ENCODE data around the gene LTBP1. TPM values are rescaled to one million over a fixed set of nuclear protein-coding genes. Genes with fewer than 3 reads are reported as not detected.

LTBP1 gene
- total RNA-seq, 4 donors from 2014 or later = 3.8 to 20.8 (median 11.3) TPM

GRCh38 chr2:33442528-33443079 is 495.9 kb downstream of the LTBP1 start:
- no peak for DNase-seq (ENCODE audit: low spot score in 2 of 2)
- TF ChIP-seq CTCF (IDR thresholded peaks at IDR 0.05) (no peak), POLR2A (IDR thresholded peaks at IDR 0.05) (no peak)
- intact Hi-C loops (cut with DNase I; ENCODE audit: low total_unique reads) = no loop called here
- no peak overlapping the region for H3K4me3 ChIP-seq (ENCODE audit: low read depth, poor library complexity, severe bottlenecking)
- WGBS, 2 donors = 45 to 48% methylated on average over 6 of the region's 6 CpGs

- WGBS, 2 donors = 72 to 75% methylated on average over 3 of the region's 3 CpGs
Measured at GRCh38 chr2:33443274-33443829, 496.6 kb downstream of the LTBP1 start.

GRCh38 chr2:33444967-33445366 is 498.2 kb downstream of the LTBP1 start:
- intact Hi-C loops (cut with DNase I; ENCODE audit: low total_unique reads) = no loop called here
- no peak for DNase-seq (ENCODE audit: low spot score in 2 of 2)
- no peak overlapping the region for H3K4me3 ChIP-seq (ENCODE audit: low read depth, poor library complexity, severe bottlenecking)
- WGBS, 2 donors = 54 to 56% methylated on average over 2 of the region's 2 CpGs
- TF ChIP-seq CTCF (IDR thresholded peaks at IDR 0.05) (no peak), POLR2A (IDR thresholded peaks at IDR 0.05) (no peak)

More at GRCh38 chr2:33443274-33443829, 496.6 kb downstream of the LTBP1 start:
- DNase-seq (ENCODE audit: low spot score in 2 of 2) = no peak
- intact Hi-C loops (cut with DNase I; ENCODE audit: low total_unique reads) = no loop called here
- H3K4me3 ChIP-seq (ENCODE audit: low read depth, poor library complexity, severe bottlenecking) = no peak overlapping the region
- TF ChIP-seq POLR2A (IDR thresholded peaks at IDR 0.05) (no peak), CTCF (IDR thresholded peaks at IDR 0.05) (no peak)

- intact Hi-C loops (cut with DNase I; ENCODE audit: low total_unique reads) = no loop called here
- DNase-seq (ENCODE audit: low spot score in 2 of 2) = no peak
- no peak overlapping the region for H3K4me3 ChIP-seq (ENCODE audit: low read depth, poor library complexity, severe bottlenecking)
- TF ChIP-seq CTCF (IDR thresholded peaks at IDR 0.05) (no peak), POLR2A (IDR thresholded peaks at IDR 0.05) (no peak)
- 33 to 83% methylated on average over 2 of the region's 2 CpGs for WGBS, 2 donors
Measured at GRCh38 chr2:33448220-33448899, 501.6 kb downstream of the LTBP1 start.

Small RNAs within 50 kb of the gene (microRNA-seq; reads per million reads assigned to microRNA genes)
- 0 reads per million in 2 donors for gene MIR4430 (ENCODE audit: borderline number of aligned reads in 1 of 2, borderline replicate concordance in 2 of 2)

Data from lower leg skin (tissue), 4 donors.